Embryonic facial prominence (tissue), 1 donor: ENCODE results near the gene PCSK6.
"Not testable (repeated sequence)": the region's sequence is repeated elsewhere in the genome, so short reads cannot be mapped to it uniquely, and the experiment has no call there.

Experiments
- DNase-seq: peaks from one replicate; pipeline ENCODE4 v3.0.0-alpha.2; 2016; ENCODE audit errors: extremely low spot score

The PCSK6 gene

GRCh38 chr15:101482526-101483371 is 6.8 kb downstream of the PCSK6 start:
- DNase-seq: no peak

- DNase-seq: no peak
These were observed 7.5 kb downstream of the PCSK6 start for GRCh38 chr15:101481917-101482525.

GRCh38 chr15:101481381-101481705 is 8.2 kb downstream of the PCSK6 start:
- DNase-seq: no peak

- no peak for DNase-seq
These were observed 8.7 kb downstream of the PCSK6 start for GRCh38 chr15:101480613-101481380.

- no peak for DNase-seq
These were observed 9.5 kb downstream of the PCSK6 start for GRCh38 chr15:101479851-101480612.

- DNase-seq: no peak
These were observed 10.1 kb downstream of the PCSK6 start for GRCh38 chr15:101479342-101479845.

- DNase-seq: no peak
These were observed 10.7 kb downstream of the PCSK6 start for GRCh38 chr15:101478701-101479341.

- no peak for DNase-seq
These were observed 11.6 kb downstream of the PCSK6 start for GRCh38 chr15:101477851-101478362.

GRCh38 chr15:101476756-101477155 is 12.8 kb downstream of the PCSK6 start:
- DNase-seq: no peak

- DNase-seq: no peak
These were observed 14.5 kb downstream of the PCSK6 start for GRCh38 chr15:101474983-101475382.

GRCh38 chr15:101474233-101474632 is 15.3 kb downstream of the PCSK6 start:
- DNase-seq: no peak

- no peak for DNase-seq
These were observed 17.5 kb downstream of the PCSK6 start for GRCh38 chr15:101472033-101472432.

- DNase-seq: no peak
These were observed 18.8 kb downstream of the PCSK6 start for GRCh38 chr15:101470548-101471239.

GRCh38 chr15:101469520-101470288 is 19.8 kb downstream of the PCSK6 start:
- DNase-seq: no peak

GRCh38 chr15:101466188-101466587 is 23.3 kb downstream of the PCSK6 start:
- DNase-seq: no peak

- no peak for DNase-seq
These were observed 24.4 kb downstream of the PCSK6 start for GRCh38 chr15:101464999-101465669.

GRCh38 chr15:101464256-101464998 is 25.1 kb downstream of the PCSK6 start:
- DNase-seq: no peak

- not testable (repeated sequence) for DNase-seq
These were observed 25.8 kb downstream of the PCSK6 start for GRCh38 chr15:101463696-101464095.
